Heart left ventricle (tissue), 13 donors: ENCODE data around the gene EXOC4.
"Not testable (repeated sequence)": the region's sequence is repeated elsewhere in the genome, so short reads cannot be mapped to it uniquely, and the experiment has no call there.

Experiments
- POLR2A ChIP-seq, 2 donors: fragments of 450-650 bp; IDR thresholded peaks; one replicate each; pipeline ENCODE4 v1.6.1; 2017; ENCODE audit warnings: antibody characterized with exemption in 2 of 2, mild to moderate bottlenecking in 2 of 2, moderate library complexity in 2 of 2
- TF ChIP-seq, protein P1 (sequence below), 12 donors: fragments of 200-600 bp; sonication (generic) in 4 of 12; IDR thresholded peaks; one replicate each; pipeline versions ENCODE4 v1.5.0 to v1.8.0; 2018 to 2022; ENCODE audit warnings: antibody characterized with exemption in 12 of 12, mild to moderate bottlenecking in 5 of 12
- donor health status: ischemic (EF 13 %, LVEDD 7.1; RV severe dilation, severe dysfunction).
- donor health status: DM: no; HTN: yes; CAD: no.
- donor health status: DM: no; HTN: no; CAD: no.
- donor health status: ischemic (EF 25% LVEDD 6.9; RV normal size, moderate dysfunction).
- donor health status: ischemic (EF 25% LVEDD 5.7; RV mildly dilated, moderate dysfunction).
- donor health status: ischemic (EF 35%, LVEDD 5.7; RV mildly dilated, moderate dysfunction).
- donor health status: nonischemic (EF 11% LVEDD 7.7; RV severe dilation, severe dysfunction).
- donor health status: DM: yes; HTN: yes; CAD: no.
- donor health status: PGD.
- donor health status: ischemic (EF 29% LVEDD 5.4; RV normal size, mild dysfunction).
- donor health status: nonischemic (EF 23%, LVEDD 6.1; RV moderate dilation, normal function).

DNA sequence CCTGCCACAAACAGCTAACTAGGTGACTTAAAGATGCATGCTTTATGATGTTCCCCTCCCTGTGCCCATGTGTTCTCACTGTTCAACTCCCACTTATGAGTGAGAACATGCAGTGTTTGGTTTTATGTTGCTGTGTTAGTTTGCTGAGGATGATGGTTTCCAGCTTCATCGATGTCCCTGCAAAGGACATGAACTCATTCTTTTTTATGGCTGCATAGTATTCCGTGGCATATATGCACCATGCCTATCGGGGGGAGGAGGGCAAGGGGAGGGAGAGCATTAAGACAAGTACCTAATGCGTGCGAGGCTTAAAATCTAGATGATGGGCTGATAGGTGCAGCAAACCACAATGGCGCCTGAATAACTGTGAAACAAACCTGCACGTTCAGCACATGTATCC lies 741.2 kb downstream of the EXOC4 start:
- TF ChIP-seq, protein P1, sequence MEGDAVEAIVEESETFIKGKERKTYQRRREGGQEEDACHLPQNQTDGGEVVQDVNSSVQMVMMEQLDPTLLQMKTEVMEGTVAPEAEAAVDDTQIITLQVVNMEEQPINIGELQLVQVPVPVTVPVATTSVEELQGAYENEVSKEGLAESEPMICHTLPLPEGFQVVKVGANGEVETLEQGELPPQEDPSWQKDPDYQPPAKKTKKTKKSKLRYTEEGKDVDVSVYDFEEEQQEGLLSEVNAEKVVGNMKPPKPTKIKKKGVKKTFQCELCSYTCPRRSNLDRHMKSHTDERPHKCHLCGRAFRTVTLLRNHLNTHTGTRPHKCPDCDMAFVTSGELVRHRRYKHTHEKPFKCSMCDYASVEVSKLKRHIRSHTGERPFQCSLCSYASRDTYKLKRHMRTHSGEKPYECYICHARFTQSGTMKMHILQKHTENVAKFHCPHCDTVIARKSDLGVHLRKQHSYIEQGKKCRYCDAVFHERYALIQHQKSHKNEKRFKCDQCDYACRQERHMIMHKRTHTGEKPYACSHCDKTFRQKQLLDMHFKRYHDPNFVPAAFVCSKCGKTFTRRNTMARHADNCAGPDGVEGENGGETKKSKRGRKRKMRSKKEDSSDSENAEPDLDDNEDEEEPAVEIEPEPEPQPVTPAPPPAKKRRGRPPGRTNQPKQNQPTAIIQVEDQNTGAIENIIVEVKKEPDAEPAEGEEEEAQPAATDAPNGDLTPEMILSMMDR (IDR thresholded peaks at IDR 0.05) = not testable (repeated sequence)
- not testable (repeated sequence) for TF ChIP-seq POLR2A (IDR thresholded peaks at IDR 0.05)
